Type B pancreatic cell (in vitro differentiated cells): ENCODE results near the gene TRAPPC2L. TPM values are rescaled to one million over a fixed set of nuclear protein-coding genes. Genes with fewer than 3 reads are reported as not detected.

ENCODE experiments used
- DNase-seq: peaks from one replicate; pipeline ENCODE4 v3.0.0; 2021; ENCODE audit warnings: mixed read lengths; ENCODE audit not compliant: unreplicated experiment; ENCODE audit errors: extremely low spot score
- H3K27ac Mint-ChIP-seq: 2 replicates; pipeline ENCODE4 v1.8.0; 2021; ENCODE audit warnings: mild to moderate bottlenecking, mixed read lengths
- H3K27me3 Mint-ChIP-seq: 2 replicates; pipeline ENCODE4 v1.8.0; 2021; ENCODE audit warnings: mixed read lengths
- H3K36me3 Mint-ChIP-seq: 2 replicates; pipeline ENCODE4 v1.8.0; 2021; ENCODE audit warnings: mixed read lengths
- H3K4me1 Mint-ChIP-seq: one replicate; pipeline ENCODE4 v1.8.0; 2021; ENCODE audit warnings: mixed read lengths; ENCODE audit not compliant: unreplicated experiment
- H3K4me3 Mint-ChIP-seq: 2 replicates; pipeline ENCODE4 v1.8.0; 2021; ENCODE audit warnings: mild to moderate bottlenecking, mixed read lengths
- H3K9me3 Mint-ChIP-seq: 2 replicates; pipeline ENCODE4 v1.8.0; 2021; ENCODE audit warnings: mixed read lengths
- CTCF ChIP-seq: fragments of 200-600 bp; sonication (generic); conservative IDR thresholded peaks from 2 replicates; pipeline ENCODE4 v1.5.0; 2021; ENCODE audit warnings: antibody characterized with exemption, mild to moderate bottlenecking
- total RNA-seq: library from RNA; stranded (reverse); gene quantifications from 2 replicates; pipeline ENCODE4 v1.2.1, GENCODE V29; 2021; ENCODE audit warnings: low replicate concordance

TRAPPC2L gene
- total RNA-seq, 1 donor from 2014 or later = 91.4 TPM

- H3K36me3 Mint-ChIP-seq = no peaks in the 10 kb centered on the region
- no peaks in the 10 kb centered on the region for H3K4me1 Mint-ChIP-seq
- TF ChIP-seq CTCF = peak; percentile 50
- no peak overlapping the region for H3K27ac Mint-ChIP-seq
- H3K27me3 Mint-ChIP-seq = no peaks in the 10 kb centered on the region
- no peak for DNase-seq
- no peaks in the 10 kb centered on the region for H3K9me3 Mint-ChIP-seq
- no peak overlapping the region for H3K4me3 Mint-ChIP-seq
Measured at GRCh38 chr16:88839026-88839529, 17.8 kb upstream of the TRAPPC2L start.

GRCh38 chr16:88839745-88840599 is 17.0 kb upstream of the TRAPPC2L start:
- no peak for DNase-seq
- no peaks in the 10 kb centered on the region for H3K4me1 Mint-ChIP-seq

GRCh38 chr16:88840600-88841215 is 16.2 kb upstream of the TRAPPC2L start:
- TF ChIP-seq CTCF = no peak
- no peaks in the 10 kb centered on the region for H3K9me3 Mint-ChIP-seq
- H3K4me1 Mint-ChIP-seq = no peaks in the 10 kb centered on the region
- no peak for DNase-seq
- no peak overlapping the region for H3K27ac Mint-ChIP-seq
- H3K4me3 Mint-ChIP-seq = no peak overlapping the region
- H3K36me3 Mint-ChIP-seq = no peaks in the 10 kb centered on the region
- no peaks in the 10 kb centered on the region for H3K27me3 Mint-ChIP-seq

More at GRCh38 chr16:88839745-88840599, 17.0 kb upstream of the TRAPPC2L start:
- H3K27ac Mint-ChIP-seq = no peak overlapping the region
- no peak for TF ChIP-seq CTCF
- H3K36me3 Mint-ChIP-seq = no peaks in the 10 kb centered on the region
- no peaks in the 10 kb centered on the region for H3K27me3 Mint-ChIP-seq
- no peak overlapping the region for H3K4me3 Mint-ChIP-seq
- no peaks in the 10 kb centered on the region for H3K9me3 Mint-ChIP-seq

GRCh38 chr16:88841521-88842307 is 15.2 kb upstream of the TRAPPC2L start:
- Mint-ChIP-seq H3K36me3 (no peaks in the 10 kb centered on the region), H3K9me3 (no peaks in the 10 kb centered on the region), H3K4me3 (no peak overlapping the region), H3K27me3 (no peaks in the 10 kb centered on the region), H3K27ac (no peak overlapping the region), H3K4me1 (no peaks in the 10 kb centered on the region)
- no peak for TF ChIP-seq CTCF
- no peak for DNase-seq

GRCh38 chr16:88842308-88842756 is 14.6 kb upstream of the TRAPPC2L start:
- DNase-seq = no peak
- Mint-ChIP-seq H3K4me1 (no peaks in the 10 kb centered on the region), H3K4me3 (no peak overlapping the region), H3K27ac (no peak overlapping the region), H3K36me3 (no peaks in the 10 kb centered on the region), H3K9me3 (no peaks in the 10 kb centered on the region), H3K27me3 (no peaks in the 10 kb centered on the region)
- TF ChIP-seq CTCF = no peak
